IMR-90 (cell line): ENCODE results near the gene ATF6B. TPM values are rescaled to one million over a fixed set of nuclear protein-coding genes. Genes with fewer than 3 reads are reported as not detected.

Experiments used
- ATAC-seq: fragments of 200-7000 bp; cut with Tn5 transposase; 2 replicates; pipeline ENCODE4 v1.9.1; 2020; ENCODE audit warnings: low read depth, mild to moderate bottlenecking, moderate library complexity
- BruUV-seq: library from RNA; stranded (reverse); fragments of 400-500 nt; replicated peaks from 2 replicates; lab custom pipeline; 2021; lab: Mats Ljungman, UMichigan
- CTCF ChIA-PET: fragments of 300-600 bp; formaldehyde crosslinking; extraction: SDS; loops from one replicate; lab custom pipeline; 2021; ENCODE audit warnings: antibody characterized with exemption; lab: Yijun Ruan, JAX
- POLR2A ChIA-PET: fragments of 300-600 bp; sonication (Branson Sonifier 250); formaldehyde crosslinking; loops from one replicate; lab custom pipeline; 2022; ENCODE audit warnings: antibody characterized with exemption; ENCODE audit not compliant: unreplicated experiment; lab: Charles Lee
- DNase-seq: peaks from one replicate; pipeline ENCODE4 v3.0.0; 2013
- H2AFZ ChIP-seq: replicated peaks from 2 replicates; pipeline ENCODE3; 2013; ENCODE audit warnings: low read length, mild to moderate bottlenecking; ENCODE audit not compliant: poor library complexity
- H2AK5ac ChIP-seq: 2 replicates; pipeline ENCODE4 v1.6.1; 2013; ENCODE audit warnings: low read depth, low read length, inconsistent platforms
- H2AK9ac ChIP-seq: replicated peaks from 2 replicates; pipeline ENCODE3; 2013; ENCODE audit warnings: mild to moderate bottlenecking, low read depth, low read length, moderate library complexity; ENCODE audit not compliant: poor library complexity
- H2BK120ac ChIP-seq: 2 replicates; pipeline ENCODE4 v1.6.1; 2013; ENCODE audit warnings: low read depth, low read length, inconsistent platforms
- H2BK15ac ChIP-seq: 3 replicates; pipeline ENCODE4 v1.6.1; 2013; ENCODE audit warnings: low read depth, low read length, inconsistent platforms
- H2BK20ac ChIP-seq: 2 replicates; pipeline ENCODE4 v1.6.1; 2013; ENCODE audit warnings: low read depth, mild to moderate bottlenecking, inconsistent platforms, low read length, moderate library complexity
- H2BK5ac ChIP-seq: 2 replicates; pipeline ENCODE4 v1.6.1; 2013; ENCODE audit warnings: mild to moderate bottlenecking, low read depth, low read length, inconsistent platforms; ENCODE audit not compliant: poor library complexity, severe bottlenecking
- H3K14ac ChIP-seq: replicated peaks from 2 replicates; pipeline ENCODE4 v1.6.1; 2013; ENCODE audit warnings: low read depth, low read length, inconsistent platforms
- H3K18ac ChIP-seq: 2 replicates; pipeline ENCODE4 v1.6.1; 2013; ENCODE audit warnings: low read depth, low read length, control low read depth
- H3K23ac ChIP-seq: 2 replicates; pipeline ENCODE4 v1.6.1; 2013; ENCODE audit warnings: low read depth, low read length, inconsistent platforms
- H3K27ac ChIP-seq: 2 replicates; pipeline ENCODE4 v1.5.1; 2013; ENCODE audit warnings: mild to moderate bottlenecking, control low read depth, low read length; ENCODE audit not compliant: insufficient read depth
- H3K27me3 ChIP-seq: 2 replicates; pipeline ENCODE4 v1.6.1; 2013; ENCODE audit warnings: low read length; ENCODE audit not compliant: control insufficient read depth, insufficient read depth
- H3K36me3 ChIP-seq: 2 replicates; pipeline ENCODE4 v1.6.1; 2013; ENCODE audit warnings: low read length, mixed read lengths; ENCODE audit not compliant: control insufficient read depth, insufficient read depth
- H3K4ac ChIP-seq: 2 replicates; pipeline ENCODE4 v1.6.1; 2013; ENCODE audit warnings: low read depth, low read length, inconsistent platforms
- H3K4me1 ChIP-seq: 2 replicates; pipeline ENCODE4 v1.6.1; 2013; ENCODE audit warnings: low read length, mixed read lengths; ENCODE audit not compliant: control insufficient read depth, insufficient read depth
- H3K4me2 ChIP-seq: 2 replicates; pipeline ENCODE4 v1.6.1; 2013; ENCODE audit warnings: low read depth, mild to moderate bottlenecking, control low read depth, low read length, moderate library complexity
- H3K4me3 ChIP-seq: 2 replicates; pipeline ENCODE4 v1.5.1; 2013; ENCODE audit warnings: low read depth, mild to moderate bottlenecking, control low read depth, low read length, moderate library complexity; ENCODE audit not compliant: insufficient read depth
- H3K56ac ChIP-seq: 2 replicates; pipeline ENCODE4 v1.6.1; 2013; ENCODE audit warnings: low read length, inconsistent platforms; ENCODE audit not compliant: insufficient read depth; ENCODE audit errors: extremely low read depth
- H3K79me1 ChIP-seq, 2 experiments: 2 replicates each; pipeline ENCODE4 v1.6.1; 2013; ENCODE audit warnings: low read length in 2 of 2, inconsistent platforms in 1 of 2, low read depth in 1 of 2
- H3K9ac ChIP-seq: 2 replicates; pipeline ENCODE4 v1.6.1; 2013; ENCODE audit warnings: low read depth, low read length, control low read depth
- H3K9me1 ChIP-seq: 2 replicates; pipeline ENCODE4 v1.6.1; 2013; ENCODE audit warnings: low read length, inconsistent platforms; ENCODE audit not compliant: insufficient read depth
- H3K9me3 ChIP-seq: 2 replicates; pipeline ENCODE4 v1.6.1; 2013; ENCODE audit warnings: low read length; ENCODE audit not compliant: control insufficient read depth, insufficient read depth
- H4K20me1 ChIP-seq: 2 replicates; pipeline ENCODE4 v1.6.1; 2013; ENCODE audit warnings: low read length, inconsistent platforms; ENCODE audit not compliant: insufficient read depth
- H4K5ac ChIP-seq: 2 replicates; pipeline ENCODE4 v1.6.1; 2013; ENCODE audit warnings: mild to moderate bottlenecking, low read depth, low read length, control low read depth
- H4K8ac ChIP-seq, 2 experiments: 2 replicates each; pipeline ENCODE4 v1.6.1; 2013; ENCODE audit warnings: low read depth in 2 of 2, low read length in 2 of 2, control low read depth in 1 of 2, inconsistent platforms in 1 of 2
- H4K91ac ChIP-seq: 2 replicates; pipeline ENCODE4 v1.6.1; 2013; ENCODE audit warnings: low read depth, low read length, inconsistent platforms; ENCODE audit not compliant: insufficient read depth
- BHLHE40 ChIP-seq: fragments of 150-350 bp; IDR thresholded peaks from 2 replicates; pipeline ENCODE4 v1.6.1; 2016; ENCODE audit warnings: mild to moderate bottlenecking, low read depth, low read length
- CEBPB ChIP-seq: IDR thresholded peaks from 2 replicates; pipeline ENCODE4 v1.6.1; 2012; ENCODE audit warnings: low read depth, low read length, improper control_type of control experiment
- CHD1 ChIP-seq: IDR thresholded peaks from 2 replicates; pipeline ENCODE4 v1.6.1; 2012; ENCODE audit warnings: low read depth, low read length, improper control_type of control experiment
- FOS ChIP-seq: fragments of 150-350 bp; IDR thresholded peaks from 2 replicates; pipeline ENCODE4 v1.6.1; 2016; ENCODE audit warnings: low read depth, low read length
- MAZ ChIP-seq: IDR thresholded peaks from 2 replicates; pipeline ENCODE4 v1.6.1; 2012; ENCODE audit warnings: low read depth, mild to moderate bottlenecking, low read length, improper control_type of control experiment, moderate library complexity, borderline replicate concordance
- MXI1 ChIP-seq: IDR thresholded peaks from 2 replicates; pipeline ENCODE4 v1.6.1; 2012; ENCODE audit warnings: low read depth, mild to moderate bottlenecking, low read length, moderate library complexity, borderline replicate concordance
- NFE2L2 ChIP-seq: fragments of 150-350 bp; IDR thresholded peaks from 2 replicates; pipeline ENCODE4 v1.6.1; 2016; ENCODE audit warnings: low read depth, mild to moderate bottlenecking, low read length
- POLR2A ChIP-seq: IDR thresholded peaks from 2 replicates; pipeline ENCODE4 v1.6.1; 2012; ENCODE audit warnings: mild to moderate bottlenecking, low read depth, low read length
- RCOR1 ChIP-seq: IDR thresholded peaks from 2 replicates; pipeline ENCODE4 v1.6.1; 2012; ENCODE audit warnings: mild to moderate bottlenecking, low read length, improper control_type of control experiment; ENCODE audit not compliant: insufficient replicate concordance
- RFX5 ChIP-seq: IDR thresholded peaks from 2 replicates; pipeline ENCODE4 v1.8.0; 2012; ENCODE audit warnings: low read depth, mild to moderate bottlenecking, low read length, moderate library complexity
- SMC3 ChIP-seq: fragments of 150-350 bp; IDR thresholded peaks from 2 replicates; pipeline ENCODE4 v1.6.1; 2016; ENCODE audit warnings: low read depth, mild to moderate bottlenecking, antibody characterized with exemption, low read length, moderate library complexity
- WGBS, 2 experiments: methylation state at CpG; one replicate each; pipeline versions ENCODE4 v1.1.5 to v1.1.7; 2013; ENCODE audit warnings: missing lambda C conversion rate in 2 of 2; ENCODE audit not compliant: insufficient read length in 1 of 2; ENCODE audit errors: extremely low coverage in 2 of 2; 5-methylcytosine and 5-hydroxymethylcytosine counted together
- dilution Hi-C: fragments of 300-500 bp; cut with HindIII; formaldehyde crosslinking; loops from one replicate; pipeline ENCODE4 v1.14.3; 2018; ENCODE audit warnings: low sequenced_read_pairs; ENCODE audit not compliant: unreplicated experiment
- in situ Hi-C: fragments of 300-500 bp; cut with MboI; formaldehyde crosslinking; loops from 3 replicates; pipeline ENCODE4 v1.14.3; 2019; ENCODE audit warnings: low sequenced_read_pairs, inconsistent platforms, mixed read lengths
- intact Hi-C: fragments of 100-400 bp; cut with micrococcal nuclease; formaldehyde crosslinking; loops from 2 replicates; pipeline ENCODE4 v1.10.0; 2022
- polyA plus RNA-seq, 3 experiments: library from polyadenylated mRNA; depleted of rRNA; stranded (reverse); fragments of >200 nt; gene quantifications; 2 replicates each; pipeline ENCODE4 v1.2.3, GENCODE V29; 2012; ENCODE audit warnings: low replicate concordance in 1 of 3
- total RNA-seq: library from RNA; depleted of rRNA; stranded (reverse); fragments of >200 nt; gene quantifications from 2 replicates; pipeline ENCODE4 v1.2.3, GENCODE V29; 2012
- TF ChIP-seq, protein P1 (sequence below): fragments of 150-350 bp; IDR thresholded peaks from 2 replicates; pipeline ENCODE4 v1.6.1; 2016; ENCODE audit warnings: low read depth, mild to moderate bottlenecking, low read length, moderate library complexity, borderline replicate concordance
- TF ChIP-seq, protein P2 (sequence below): conservative IDR thresholded peaks from 2 replicates; pipeline ENCODE4 v1.5.1; 2012; ENCODE audit warnings: mild to moderate bottlenecking, low read depth, low read length, improper control_type of control experiment

Gene ATF6B
- total and polyA plus RNA-seq, 2 of the 4 experiments (the other 2 are of a cell fraction) = 7.9 to 69.6 TPM

DNA sequence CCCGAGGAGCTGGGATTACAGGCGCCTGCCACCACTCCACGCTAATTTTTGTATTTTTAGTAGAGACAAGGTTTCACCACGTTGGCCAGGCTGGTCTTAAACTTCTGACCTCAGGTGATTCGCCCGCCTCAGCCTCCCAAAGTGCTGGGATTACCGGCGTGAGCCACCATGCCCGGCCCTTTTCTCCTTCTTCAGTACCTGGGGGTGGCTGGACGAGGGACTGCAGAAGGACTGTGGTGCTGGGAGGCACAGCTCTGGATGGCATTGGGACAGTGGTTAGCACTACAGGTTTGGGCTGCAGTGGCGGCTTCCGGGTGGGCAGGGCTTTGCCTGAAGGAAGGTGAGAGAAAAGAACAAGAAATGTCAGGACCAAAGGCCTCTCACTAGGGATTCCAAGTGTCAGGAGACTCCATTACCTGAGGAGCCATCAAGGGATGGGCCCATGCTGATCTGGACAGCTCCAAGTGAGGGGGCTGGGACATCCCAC is 7.4 kb downstream of the ATF6B start:
- no peak overlapping the region for H2BK5ac ChIP-seq
- no peak for TF ChIP-seq NFE2L2
- no peak for TF ChIP-seq MXI1
- no peak for TF ChIP-seq SMC3
- TF ChIP-seq POLR2A = no peak
- no peak for TF ChIP-seq RFX5
- TF ChIP-seq, protein P1, sequence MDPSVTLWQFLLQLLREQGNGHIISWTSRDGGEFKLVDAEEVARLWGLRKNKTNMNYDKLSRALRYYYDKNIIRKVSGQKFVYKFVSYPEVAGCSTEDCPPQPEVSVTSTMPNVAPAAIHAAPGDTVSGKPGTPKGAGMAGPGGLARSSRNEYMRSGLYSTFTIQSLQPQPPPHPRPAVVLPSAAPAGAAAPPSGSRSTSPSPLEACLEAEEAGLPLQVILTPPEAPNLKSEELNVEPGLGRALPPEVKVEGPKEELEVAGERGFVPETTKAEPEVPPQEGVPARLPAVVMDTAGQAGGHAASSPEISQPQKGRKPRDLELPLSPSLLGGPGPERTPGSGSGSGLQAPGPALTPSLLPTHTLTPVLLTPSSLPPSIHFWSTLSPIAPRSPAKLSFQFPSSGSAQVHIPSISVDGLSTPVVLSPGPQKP = no peak
- TF ChIP-seq CEBPB = no peak
- no peak for TF ChIP-seq RCOR1
- TF ChIP-seq, protein P2, sequence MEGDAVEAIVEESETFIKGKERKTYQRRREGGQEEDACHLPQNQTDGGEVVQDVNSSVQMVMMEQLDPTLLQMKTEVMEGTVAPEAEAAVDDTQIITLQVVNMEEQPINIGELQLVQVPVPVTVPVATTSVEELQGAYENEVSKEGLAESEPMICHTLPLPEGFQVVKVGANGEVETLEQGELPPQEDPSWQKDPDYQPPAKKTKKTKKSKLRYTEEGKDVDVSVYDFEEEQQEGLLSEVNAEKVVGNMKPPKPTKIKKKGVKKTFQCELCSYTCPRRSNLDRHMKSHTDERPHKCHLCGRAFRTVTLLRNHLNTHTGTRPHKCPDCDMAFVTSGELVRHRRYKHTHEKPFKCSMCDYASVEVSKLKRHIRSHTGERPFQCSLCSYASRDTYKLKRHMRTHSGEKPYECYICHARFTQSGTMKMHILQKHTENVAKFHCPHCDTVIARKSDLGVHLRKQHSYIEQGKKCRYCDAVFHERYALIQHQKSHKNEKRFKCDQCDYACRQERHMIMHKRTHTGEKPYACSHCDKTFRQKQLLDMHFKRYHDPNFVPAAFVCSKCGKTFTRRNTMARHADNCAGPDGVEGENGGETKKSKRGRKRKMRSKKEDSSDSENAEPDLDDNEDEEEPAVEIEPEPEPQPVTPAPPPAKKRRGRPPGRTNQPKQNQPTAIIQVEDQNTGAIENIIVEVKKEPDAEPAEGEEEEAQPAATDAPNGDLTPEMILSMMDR = no peak
- no peak for TF ChIP-seq MAZ
- no peak for TF ChIP-seq BHLHE40
- TF ChIP-seq CHD1 = no peak
- no peak for TF ChIP-seq FOS
- no peak overlapping the region for H3K9ac ChIP-seq
- H3K56ac ChIP-seq = no peak overlapping the region
- no peak overlapping the region for H2AK5ac ChIP-seq
- no peak overlapping the region for H2AFZ ChIP-seq
- H3K23ac ChIP-seq = no peak overlapping the region
- no peak overlapping the region for H4K8ac ChIP-seq
- no peak overlapping the region for H4K91ac ChIP-seq
- H3K4me1 ChIP-seq = peaks cover 3% of the 10 kb centered on the region; the same call in 1 of the 2 replicates
- H2BK20ac ChIP-seq = no peak overlapping the region
- H3K18ac ChIP-seq = no peak overlapping the region
- dilution Hi-C loops (no loop called here), intact Hi-C loops (no loop called here), in situ Hi-C loops (no loop called here)
- H3K4ac ChIP-seq = no peak overlapping the region
- no peaks in the 10 kb centered on the region for H3K27me3 ChIP-seq
- H3K9me1 ChIP-seq = no peaks in the 10 kb centered on the region; the same call in 1 of the 2 replicates
- 93% methylated on average over 3 of the region's 12 CpGs; no CpG with 5 or more reads in 1 of the 2 experiments for WGBS, 2 experiments
- no peak overlapping the region for H4K5ac ChIP-seq
- peaks cover 43% of the 10 kb centered on the region for H3K36me3 ChIP-seq
- DNase-seq = no peak
- BruUV-seq = no TSS peak
- H3K14ac ChIP-seq = no peak overlapping the region
- ATAC-seq = no peak
- no peak overlapping the region for H2BK15ac ChIP-seq
- H3K9me3 ChIP-seq = no peaks in the 10 kb centered on the region
- CTCF ChIA-PET = no interaction called here
- no peak overlapping the region for H3K4me3 ChIP-seq
- POLR2A ChIA-PET = no interaction called here
- H3K27ac ChIP-seq = no peak overlapping the region
- H4K20me1 ChIP-seq = no peaks in the 10 kb centered on the region; the same call in 1 of the 2 replicates
- H3K79me1 ChIP-seq = peaks cover 0 to 16% of the 10 kb centered on the region in 2 experiments; a peak in 2 of 4 replicates
- no peak overlapping the region for H2AK9ac ChIP-seq
- H3K4me2 ChIP-seq = no peak overlapping the region
- no peak overlapping the region for H2BK120ac ChIP-seq
